ENCODE results near the gene MFSD6L.
"Not testable (repeated sequence)": the region's sequence is repeated elsewhere in the genome, so short reads cannot be mapped to it uniquely, and the experiment has no call there.

MFSD6L gene

GRCh38 chr17:8825802-8826201 is 26.6 kb upstream of the MFSD6L start:
- no peak for DNase-seq (ENCODE audit: low read depth)

GRCh38 chr17:8823279-8823678 is 24.1 kb upstream of the MFSD6L start:
- no peak for DNase-seq (ENCODE audit: low read depth)

GRCh38 chr17:8822401-8823035 is 23.4 kb upstream of the MFSD6L start:
- no peak for DNase-seq (ENCODE audit: low read depth)

- no peak for DNase-seq (ENCODE audit: low read depth)
Measured at GRCh38 chr17:8821446-8822105, 22.4 kb upstream of the MFSD6L start.

- no peak for DNase-seq (ENCODE audit: low read depth)
Measured at GRCh38 chr17:8820311-8821010, 21.3 kb upstream of the MFSD6L start.

- DNase-seq (ENCODE audit: low read depth) = no peak
Measured at GRCh38 chr17:8818654-8819330, 19.6 kb upstream of the MFSD6L start.

GRCh38 chr17:8818047-8818446 is 18.9 kb upstream of the MFSD6L start:
- no peak for DNase-seq (ENCODE audit: low read depth)

- no peak for DNase-seq (ENCODE audit: low read depth)
Measured at GRCh38 chr17:8806926-8807550, 7.9 kb upstream of the MFSD6L start.

- DNase-seq (ENCODE audit: low read depth) = no peak
Measured at GRCh38 chr17:8806253-8806925, 7.2 kb upstream of the MFSD6L start.

- DNase-seq (ENCODE audit: low read depth) = not testable (repeated sequence)
Measured at GRCh38 chr17:8805396-8805795, 6.2 kb upstream of the MFSD6L start.

- DNase-seq (ENCODE audit: low read depth) = no peak
Measured at GRCh38 chr17:8803531-8804420, 4.6 kb upstream of the MFSD6L start.

- DNase-seq (ENCODE audit: low read depth) = no peak
Measured at GRCh38 chr17:8801135-8801840, 2.1 kb upstream of the MFSD6L start.

GRCh38 chr17:8800656-8801055 is 1.5 kb upstream of the MFSD6L start:
- no peak for DNase-seq (ENCODE audit: low read depth)

GRCh38 chr17:8799570-8800212 is 526 bp upstream of the MFSD6L start:
- DNase-seq (ENCODE audit: low read depth) = no peak

- no peak for DNase-seq (ENCODE audit: low read depth)
Measured at GRCh38 chr17:8798176-8798845, 854 bp downstream of the MFSD6L start.

- no peak for DNase-seq (ENCODE audit: low read depth)
Measured at GRCh38 chr17:8797621-8798175, 1.5 kb downstream of the MFSD6L start.

GRCh38 chr17:8794636-8795035 is 4.5 kb downstream of the MFSD6L start:
- DNase-seq (ENCODE audit: low read depth) = no peak

- DNase-seq (ENCODE audit: low read depth) = no peak
Measured at GRCh38 chr17:8793649-8794048, 5.5 kb downstream of the MFSD6L start.

- no peak for DNase-seq (ENCODE audit: low read depth)
Measured at GRCh38 chr17:8792646-8793045, 6.5 kb downstream of the MFSD6L start.
